SH-SY5Y (cell line): ENCODE data around the gene LSM3.

Source experiments
- GATA2 ChIP-seq: IDR thresholded peaks from 2 replicates; pipeline ENCODE4 v1.6.1; 2011; ENCODE audit warnings: mild to moderate bottlenecking, low read depth, low read length
- GATA3 ChIP-seq: IDR thresholded peaks from 2 replicates; pipeline ENCODE4 v1.6.1; 2011; ENCODE audit warnings: low read depth, mild to moderate bottlenecking, low read length, moderate library complexity

LSM3 gene

DNA sequence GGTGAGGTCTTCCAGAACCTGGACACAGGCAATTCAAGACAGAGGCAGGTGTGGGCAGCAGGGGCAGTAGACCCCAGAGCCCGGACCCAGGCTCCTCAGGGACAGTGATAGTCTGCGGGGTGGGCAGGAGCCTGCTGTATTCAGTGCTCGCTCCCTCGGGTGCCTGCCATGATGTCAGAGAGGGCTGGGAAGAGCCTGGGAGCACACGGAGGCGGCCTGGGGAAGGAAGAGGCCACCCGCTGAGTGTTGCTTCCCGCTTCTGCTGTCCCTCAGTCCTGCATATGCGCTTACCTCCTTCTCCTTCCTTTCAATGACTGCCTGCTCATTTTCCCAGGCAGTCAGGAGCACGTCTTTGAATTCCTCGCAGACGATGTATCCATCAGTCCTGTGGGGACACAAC, 31.0 kb upstream of the LSM3 start:
- TF ChIP-seq GATA2: no peak
- TF ChIP-seq GATA3: no peak

DNA sequence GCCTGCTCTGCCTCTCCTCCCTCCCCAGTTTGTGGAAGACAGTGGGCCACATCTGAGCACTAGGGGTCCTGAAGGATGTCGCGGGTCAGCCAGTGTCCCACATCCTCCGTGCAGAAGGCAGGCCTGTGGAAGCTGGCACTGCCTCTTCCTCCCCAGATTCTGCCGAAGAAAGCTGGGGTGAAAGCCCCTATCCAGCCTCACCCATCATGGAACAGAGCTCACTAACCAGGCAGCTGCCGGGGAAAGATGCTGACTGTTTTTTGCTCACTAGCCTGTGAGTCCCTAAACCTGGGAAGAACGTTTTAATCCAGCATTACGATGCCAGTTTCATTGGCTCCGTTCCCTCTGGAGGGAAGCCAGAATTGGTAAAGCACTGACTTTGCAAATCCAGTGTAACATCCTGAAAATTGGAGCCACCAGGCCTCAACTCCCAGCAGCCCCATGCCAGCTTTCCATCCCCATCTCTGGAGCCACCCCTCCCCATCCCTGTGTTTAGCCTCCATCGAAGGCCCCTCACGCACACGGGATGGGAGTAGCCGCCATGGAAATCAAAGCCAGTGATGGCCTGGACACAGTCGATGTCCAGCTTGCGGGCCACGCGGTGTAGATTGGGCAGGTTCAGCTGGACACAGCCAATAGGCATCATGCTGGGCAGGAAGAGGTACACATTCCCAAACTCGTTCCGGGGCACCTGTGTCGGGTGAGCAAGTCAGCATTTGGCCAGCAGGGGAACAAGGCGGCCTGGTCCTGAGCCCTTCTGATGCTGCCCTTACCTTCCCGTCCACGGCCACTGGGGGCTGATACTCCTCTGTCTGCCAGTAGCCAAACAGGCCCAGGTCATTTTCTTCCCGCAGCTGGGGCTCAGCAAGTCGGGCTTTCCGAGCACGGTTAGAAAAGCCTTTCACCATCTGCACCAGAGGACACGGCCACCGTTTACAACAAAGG, 30.3 kb upstream of the LSM3 start:
- no peak for TF ChIP-seq GATA2
- TF ChIP-seq GATA3: no peak

DNA sequence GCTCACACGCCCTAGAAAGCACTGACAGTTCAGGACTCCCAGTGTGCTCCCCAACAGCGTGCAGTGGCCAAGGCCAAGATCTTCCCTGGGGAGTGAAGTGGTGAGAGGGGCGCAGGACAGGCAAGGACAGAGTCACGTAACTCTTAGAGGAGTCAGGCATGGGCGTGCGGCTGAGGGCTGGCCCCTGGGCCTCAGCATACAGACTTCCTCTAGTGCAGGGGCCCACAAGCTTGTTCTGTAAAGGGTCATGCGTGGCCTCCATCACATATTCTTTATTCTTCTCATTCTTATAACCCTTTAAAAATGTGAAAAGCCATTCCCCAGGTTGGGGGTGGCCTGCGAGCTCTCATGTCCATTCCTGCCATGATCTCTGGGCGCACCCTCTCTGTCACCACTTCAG, 28.5 kb upstream of the LSM3 start:
- TF ChIP-seq GATA2 (no peak), GATA3 (no peak)

DNA sequence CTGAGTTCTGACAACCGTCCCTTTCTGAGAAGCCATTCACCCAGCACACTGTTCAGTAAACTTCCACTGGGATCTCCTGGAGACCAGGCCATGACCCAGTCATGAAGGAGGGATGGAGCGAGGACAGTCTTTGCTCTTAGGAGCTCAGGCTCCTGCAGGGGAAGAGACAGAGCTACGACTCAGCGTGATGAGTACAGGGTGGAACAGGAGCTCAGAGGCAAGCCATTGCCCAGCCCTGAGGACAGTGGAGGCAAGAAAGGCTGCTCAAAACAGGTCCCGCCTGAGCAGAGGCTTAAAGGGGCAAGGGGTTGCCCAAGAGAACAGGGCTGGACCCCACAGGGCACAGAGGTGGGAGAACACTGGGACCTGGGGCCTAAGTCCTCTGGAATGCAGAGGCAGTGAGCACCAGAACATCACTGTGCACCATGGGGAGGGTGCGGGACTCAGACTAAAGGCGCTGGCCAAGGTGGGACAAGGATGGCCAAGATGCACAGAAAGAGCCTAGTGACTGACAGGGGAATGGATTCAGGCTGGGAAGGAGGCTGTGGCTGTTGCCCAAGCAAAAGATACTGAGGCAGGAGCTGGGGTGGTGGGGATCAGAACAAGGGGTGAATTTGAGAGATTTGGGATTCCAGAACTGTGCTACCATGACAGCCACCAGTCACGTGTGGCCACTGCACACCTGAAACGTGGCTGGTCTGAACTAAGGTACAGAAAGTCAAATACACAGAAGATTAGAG, 28.0 kb upstream of the LSM3 start:
- TF ChIP-seq GATA3 (no peak), GATA2 (no peak)

- TF ChIP-seq GATA3: no peak
- TF ChIP-seq GATA2: no peak
Observed at GRCh38 chr3:14151471-14152083, 27.0 kb upstream of the LSM3 start.

- TF ChIP-seq GATA3: no peak
- no peak for TF ChIP-seq GATA2
Observed at GRCh38 chr3:14152233-14152962, 26.2 kb upstream of the LSM3 start.

GRCh38 chr3:14152963-14153355, 25.7 kb upstream of the LSM3 start:
- TF ChIP-seq GATA3: no peak
- TF ChIP-seq GATA2: no peak

DNA sequence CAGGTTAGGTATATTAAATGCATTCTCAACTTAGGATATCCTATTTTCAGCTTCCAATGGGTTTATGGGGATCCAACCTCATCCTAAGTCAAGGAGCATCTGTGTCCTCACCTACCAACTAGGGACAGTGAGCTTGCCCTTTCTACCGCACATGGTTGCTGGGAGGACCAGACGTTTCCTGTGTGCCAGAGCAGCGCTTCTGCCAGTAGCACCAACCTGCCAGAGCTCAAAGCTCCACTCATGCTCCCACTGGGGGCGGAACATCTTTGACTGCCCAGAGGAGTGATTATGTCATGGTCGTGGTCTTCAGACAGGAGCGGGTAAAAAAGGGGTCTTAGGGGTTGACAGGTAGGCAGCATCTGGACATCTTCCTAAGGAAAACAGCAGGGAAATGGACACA, 25.0 kb upstream of the LSM3 start:
- TF ChIP-seq GATA2 (no peak), GATA3 (no peak)

DNA sequence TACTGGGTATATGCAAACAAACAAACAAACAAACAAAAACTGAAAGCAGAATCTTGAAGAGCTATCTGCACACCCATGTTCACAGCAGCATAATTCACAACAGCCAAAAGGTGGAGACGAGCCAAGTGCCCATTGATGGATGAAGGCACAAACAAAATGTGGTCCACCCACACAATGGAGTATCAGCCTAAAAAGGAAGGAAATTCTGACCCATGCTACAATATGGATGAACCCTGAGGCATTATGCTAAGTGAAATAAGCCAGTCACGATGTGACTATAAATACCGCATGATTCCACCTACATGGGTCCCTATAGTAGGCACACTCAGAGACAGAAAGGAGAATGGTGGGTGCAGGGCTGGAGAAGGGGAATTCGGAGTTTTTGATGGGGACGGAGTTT, 24.3 kb upstream of the LSM3 start:
- TF ChIP-seq GATA3 (no peak), GATA2 (no peak)

GRCh38 chr3:14154895-14155440, 23.6 kb upstream of the LSM3 start:
- no peak for TF ChIP-seq GATA2
- TF ChIP-seq GATA3: no peak

DNA sequence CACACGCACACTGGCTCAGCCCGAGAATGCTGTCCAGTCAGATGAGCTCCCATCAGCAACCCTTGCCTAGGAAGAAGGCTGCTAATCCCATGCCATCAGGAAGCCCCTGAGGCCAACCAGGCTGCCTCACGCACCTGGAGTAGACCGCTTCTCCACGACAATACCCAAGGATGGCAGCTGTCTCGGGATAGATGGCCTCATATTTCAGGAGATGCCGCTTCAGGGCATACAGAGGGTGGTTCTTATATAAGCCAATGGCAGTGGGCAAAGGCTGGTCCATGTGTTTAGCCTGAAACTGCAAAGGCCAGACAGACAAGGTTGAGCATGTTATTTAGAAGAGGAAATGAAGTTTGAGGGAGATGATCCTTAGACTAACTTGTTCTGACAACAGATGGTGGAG, 22.4 kb upstream of the LSM3 start:
- TF ChIP-seq GATA2 (no peak), GATA3 (no peak)

GRCh38 chr3:14156843-14157561, 21.6 kb upstream of the LSM3 start:
- TF ChIP-seq GATA3 (no peak), GATA2 (no peak)

DNA sequence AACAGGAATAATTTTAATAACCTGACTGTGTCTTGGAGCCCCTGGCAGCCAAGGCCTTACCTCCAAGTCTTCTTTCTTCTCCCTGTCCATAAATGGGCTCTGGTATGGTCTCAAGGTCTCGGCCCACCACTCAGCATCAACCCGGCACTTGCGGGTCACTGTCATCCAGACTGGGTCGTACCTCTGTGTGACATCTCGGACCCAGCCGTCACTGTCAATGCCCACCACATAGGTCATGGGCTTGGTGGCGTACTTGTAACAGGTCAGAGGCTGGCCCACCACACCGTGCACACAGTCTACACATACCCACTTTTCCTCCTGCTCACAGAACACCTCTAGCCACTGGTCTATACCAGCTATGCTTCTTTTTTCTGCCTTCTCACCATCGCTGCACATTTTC, 20.7 kb upstream of the LSM3 start:
- TF ChIP-seq GATA2: no peak
- TF ChIP-seq GATA3: no peak

- TF ChIP-seq GATA3 (no peak), GATA2 (no peak)
Observed at GRCh38 chr3:14158370-14158769, 20.2 kb upstream of the LSM3 start.
